ENCODE data around the gene C2orf49.

C2orf49 gene

DNA sequence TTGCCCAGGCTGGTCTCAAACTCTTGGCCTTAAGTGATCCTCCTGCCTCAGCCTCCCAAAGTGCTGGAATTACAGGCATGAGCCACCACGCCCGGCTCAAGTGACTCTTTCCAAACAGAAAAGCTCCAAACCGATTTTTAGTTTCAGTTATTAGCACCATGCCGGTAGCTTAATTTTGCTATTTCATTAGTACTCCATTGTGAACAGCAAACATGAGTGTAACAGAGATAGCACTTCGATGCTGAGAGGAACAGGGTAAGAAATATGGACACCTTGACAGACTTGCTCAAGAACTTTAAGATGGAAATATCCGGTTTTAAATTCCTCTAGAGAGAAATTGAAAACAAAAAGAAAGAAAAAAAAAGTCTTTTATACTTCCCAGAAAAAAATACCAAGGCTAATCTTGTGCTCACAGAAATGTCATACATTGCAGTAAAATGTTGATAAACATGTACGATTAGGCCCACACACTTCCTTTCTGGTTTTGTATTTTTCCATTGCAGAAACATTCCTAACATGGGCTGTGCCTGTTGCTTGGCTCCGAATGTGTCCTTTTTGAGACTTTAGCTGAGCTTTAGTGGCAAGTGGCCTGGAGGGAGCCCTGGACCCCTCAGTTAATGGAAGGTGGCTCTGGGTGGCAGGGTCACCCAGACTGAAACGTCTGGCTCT lies 43.2 kb downstream of the C2orf49 start:
- DNase-seq (ENCODE audit: extremely low read depth in 1 of 2, low read depth in 1 of 2), result no peak

DNA sequence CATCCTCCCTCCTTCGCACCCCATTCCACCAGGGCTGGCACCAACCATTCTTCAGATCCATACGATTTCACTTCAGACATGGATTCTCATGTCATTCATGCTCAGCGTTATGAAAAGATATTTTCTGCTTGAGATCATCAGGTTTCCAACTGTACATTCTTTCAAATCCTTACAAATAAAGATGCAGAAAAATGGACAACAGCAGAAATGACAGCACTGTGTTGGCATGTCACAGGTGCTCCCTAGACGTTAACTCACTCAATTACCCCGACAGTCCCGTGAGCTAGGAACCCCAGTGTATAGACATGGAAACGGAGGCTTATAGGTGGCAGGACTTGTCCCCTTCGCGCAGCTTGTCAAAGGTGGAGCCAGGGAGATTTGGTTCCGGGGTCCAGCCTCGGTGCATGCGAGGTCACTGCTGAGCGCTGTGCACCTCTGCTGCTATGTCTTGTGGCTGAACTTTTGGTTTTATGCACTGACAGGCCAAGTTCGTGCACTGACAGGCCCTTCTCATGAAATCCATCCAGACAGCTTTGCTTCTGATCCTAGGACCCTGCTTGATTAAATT lies 43.8 kb downstream of the C2orf49 start:
- DNase-seq (ENCODE audit: extremely low read depth in 1 of 2, low read depth in 1 of 2), result no peak

DNA sequence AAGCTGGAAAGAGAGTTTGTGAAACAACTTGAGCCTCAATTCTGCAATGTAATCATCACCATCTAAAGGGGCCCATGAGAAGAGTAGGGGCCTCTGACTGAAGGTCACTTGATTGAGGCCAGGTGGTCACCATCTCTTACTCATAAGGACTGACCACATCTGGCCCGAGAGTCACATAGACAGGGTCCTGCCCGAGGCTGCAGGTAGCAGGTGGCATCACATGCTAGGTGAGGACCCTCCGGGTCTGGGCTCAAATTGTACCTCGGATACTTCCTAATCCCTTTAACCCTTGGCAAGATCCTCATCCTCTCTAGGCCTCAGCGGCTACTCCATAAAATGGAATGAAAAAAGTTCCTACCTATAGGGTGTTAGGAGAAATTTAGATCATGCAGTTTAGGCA lies 44.8 kb downstream of the C2orf49 start:
- no peak for DNase-seq (ENCODE audit: extremely low read depth in 1 of 2, low read depth in 1 of 2)

DNA sequence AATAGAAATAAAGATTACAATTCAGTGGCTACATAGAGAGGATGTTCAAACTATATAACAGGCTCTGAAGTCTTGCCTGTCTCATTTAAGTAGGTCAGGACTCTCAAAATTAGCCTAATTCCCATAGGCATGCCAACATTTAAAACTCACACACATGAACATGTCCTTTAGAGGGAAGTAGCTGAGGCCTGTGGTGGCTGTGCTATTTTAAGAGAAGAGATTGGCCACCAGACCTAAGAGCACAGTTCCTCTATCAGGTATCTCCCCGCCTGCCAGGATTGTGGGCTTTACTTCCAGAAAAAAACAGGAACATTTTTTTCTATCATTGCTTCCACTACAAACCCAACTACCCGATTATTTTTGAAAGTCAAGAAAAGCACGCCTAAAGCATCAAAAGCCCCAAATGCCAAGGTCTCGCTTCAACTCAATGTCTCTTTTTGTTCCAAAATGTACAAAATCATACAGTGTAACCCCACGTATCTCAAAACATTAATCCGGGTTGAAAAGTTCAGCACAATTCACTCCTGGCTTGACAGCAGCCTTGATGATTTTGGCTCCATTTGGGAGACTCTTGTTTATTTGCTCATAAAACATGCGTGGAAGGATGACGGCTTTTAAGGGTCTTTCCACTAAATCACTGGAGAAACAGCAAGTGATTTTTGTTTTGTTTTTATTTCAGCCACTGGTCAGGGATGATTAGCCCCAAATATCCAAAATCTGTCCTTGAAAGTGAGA lies 46.3 kb downstream of the C2orf49 start:
- DNase-seq (ENCODE audit: extremely low read depth in 1 of 2, low read depth in 1 of 2), result no peak

DNA sequence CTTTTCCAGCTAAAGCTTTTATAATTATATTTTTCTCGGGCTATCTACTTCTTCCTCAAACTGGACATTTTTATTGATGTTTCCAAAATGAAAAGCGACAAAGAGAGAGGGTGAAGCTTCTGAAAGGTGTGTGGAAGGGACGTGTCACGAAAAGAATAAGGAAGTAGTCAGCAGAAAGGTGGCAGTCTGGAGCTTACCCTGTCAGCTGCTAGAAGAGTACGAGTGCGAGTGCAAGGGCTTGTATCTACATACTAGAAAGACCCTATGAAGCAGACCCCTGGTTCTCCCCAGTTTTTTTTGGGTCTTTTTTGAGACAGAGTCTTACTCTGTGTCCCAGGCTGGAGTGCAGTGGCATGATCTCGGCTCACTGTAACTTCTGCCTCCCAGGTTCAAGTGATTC lies 46.9 kb downstream of the C2orf49 start:
- no peak for DNase-seq (ENCODE audit: extremely low read depth in 1 of 2, low read depth in 1 of 2)

DNA sequence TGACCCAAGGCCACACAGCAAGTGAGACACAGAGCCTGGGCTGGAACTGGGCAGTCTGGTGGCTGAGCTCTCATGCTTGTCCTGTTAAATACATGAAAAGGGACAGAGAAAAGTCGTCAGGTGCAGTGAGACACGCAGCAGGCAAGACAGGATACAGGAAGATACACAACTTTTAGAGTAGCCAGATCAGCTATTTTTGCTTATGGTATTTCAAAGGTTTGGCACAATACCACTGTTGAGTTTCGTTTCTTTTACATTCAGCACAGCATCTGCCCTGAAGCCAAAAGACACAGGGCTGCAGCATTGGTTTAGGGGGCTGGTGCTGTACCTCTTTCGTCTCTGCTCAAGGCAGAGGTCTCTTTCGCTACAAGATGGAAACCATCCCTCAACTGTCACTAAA lies 47.5 kb downstream of the C2orf49 start:
- no peak for DNase-seq (ENCODE audit: extremely low read depth in 1 of 2, low read depth in 1 of 2)

DNA sequence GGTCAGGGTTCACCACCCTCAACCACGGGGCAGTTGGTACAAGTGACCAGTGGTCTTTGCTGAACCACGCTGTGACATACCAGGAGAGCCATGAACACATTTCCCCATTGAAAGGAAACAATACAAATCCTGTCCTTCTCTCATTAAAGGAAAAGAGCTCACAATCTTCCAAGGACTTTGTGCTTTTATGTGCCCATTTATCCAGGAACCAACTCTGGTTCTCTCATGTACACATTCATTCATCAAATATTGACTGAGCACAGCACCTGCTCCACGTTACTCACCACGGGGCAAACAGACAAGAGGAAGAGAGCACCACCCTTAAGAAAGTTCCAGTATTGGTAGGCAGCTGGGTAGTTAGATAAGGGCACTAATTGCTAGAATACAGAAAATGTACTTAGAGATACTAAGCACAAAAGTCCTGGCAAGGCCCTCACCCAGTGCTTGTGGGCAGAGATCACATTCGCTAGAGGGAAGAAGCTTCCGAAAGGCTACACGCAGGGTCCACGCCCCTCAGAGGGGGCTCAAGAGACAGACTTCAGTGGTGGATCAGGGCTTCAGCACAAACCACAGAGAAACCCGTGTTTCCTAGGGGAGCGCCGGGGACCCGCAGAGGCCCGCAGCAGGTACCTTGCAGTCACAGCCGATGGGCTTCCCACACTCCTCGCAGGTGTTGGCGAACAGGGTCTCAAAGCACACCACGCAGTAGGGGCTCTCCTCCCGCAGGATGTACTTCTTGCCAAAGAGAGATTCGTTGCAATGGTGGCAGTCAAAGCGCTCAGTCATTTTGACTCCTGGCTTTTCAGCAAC lies 48.6 kb downstream of the C2orf49 start:
- DNase-seq (ENCODE audit: extremely low read depth in 1 of 2, low read depth in 1 of 2), result no peak

DNA sequence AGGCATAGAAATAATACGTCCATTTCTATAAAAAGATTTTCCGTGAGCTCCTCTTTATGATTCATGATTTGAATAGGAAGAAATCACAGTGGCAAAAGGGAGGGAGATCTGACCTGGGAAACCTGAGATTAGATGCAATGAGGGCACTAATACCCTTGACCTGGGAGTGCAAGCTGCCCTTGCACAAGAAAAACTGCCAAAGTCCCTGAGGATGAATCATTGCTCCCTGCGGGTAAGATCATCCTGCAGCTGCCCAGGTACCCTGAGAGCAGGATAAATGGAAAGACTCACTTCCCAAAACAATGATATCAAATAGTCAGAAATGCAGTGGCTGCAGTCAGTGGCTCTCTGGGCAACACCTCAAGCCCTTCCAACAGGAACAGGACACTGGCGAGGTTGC lies 49.9 kb downstream of the C2orf49 start:
- DNase-seq (ENCODE audit: extremely low read depth in 1 of 2, low read depth in 1 of 2), result no peak

DNA sequence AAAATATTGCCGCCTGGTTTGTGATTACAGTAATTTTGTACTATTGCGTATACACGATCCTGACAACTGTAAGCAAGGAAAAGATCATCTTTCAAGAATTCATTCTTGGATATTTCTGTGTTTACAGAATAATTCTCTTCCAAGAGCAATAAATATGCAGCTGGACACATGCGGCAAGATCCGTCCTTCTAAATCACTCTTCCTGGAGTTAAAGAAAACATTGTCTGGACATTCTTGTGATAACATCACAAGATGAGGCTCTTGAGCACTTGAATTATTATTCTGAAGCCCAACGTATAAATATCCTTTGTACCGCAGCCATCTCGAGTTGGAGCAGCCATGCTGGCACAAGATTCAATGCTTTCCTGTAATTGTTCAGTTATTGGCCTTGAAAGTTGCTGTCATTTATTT lies 51.6 kb downstream of the C2orf49 start:
- no peak for DNase-seq (ENCODE audit: extremely low read depth in 1 of 2, low read depth in 1 of 2)

DNA sequence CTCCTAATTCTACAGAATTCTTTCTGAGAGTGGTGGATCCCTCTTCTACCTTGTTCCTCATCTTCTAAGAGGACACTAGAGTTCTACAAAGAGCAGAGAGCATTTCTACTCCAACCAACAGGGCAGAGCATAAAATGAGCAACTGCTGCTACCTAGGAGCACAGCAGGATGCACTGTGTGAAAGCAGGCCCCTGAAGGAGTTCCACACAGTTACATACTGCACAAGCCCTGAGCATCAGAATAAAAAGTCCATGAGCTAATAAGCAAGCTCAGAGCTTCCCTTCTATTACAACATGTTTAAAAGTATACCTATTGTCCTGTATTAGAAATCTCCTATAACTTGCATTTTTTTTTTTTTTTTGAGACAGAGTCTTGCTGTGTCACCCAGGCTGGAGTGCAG lies 53.1 kb downstream of the C2orf49 start:
- no peak for DNase-seq (ENCODE audit: extremely low read depth in 1 of 2, low read depth in 1 of 2)

DNA sequence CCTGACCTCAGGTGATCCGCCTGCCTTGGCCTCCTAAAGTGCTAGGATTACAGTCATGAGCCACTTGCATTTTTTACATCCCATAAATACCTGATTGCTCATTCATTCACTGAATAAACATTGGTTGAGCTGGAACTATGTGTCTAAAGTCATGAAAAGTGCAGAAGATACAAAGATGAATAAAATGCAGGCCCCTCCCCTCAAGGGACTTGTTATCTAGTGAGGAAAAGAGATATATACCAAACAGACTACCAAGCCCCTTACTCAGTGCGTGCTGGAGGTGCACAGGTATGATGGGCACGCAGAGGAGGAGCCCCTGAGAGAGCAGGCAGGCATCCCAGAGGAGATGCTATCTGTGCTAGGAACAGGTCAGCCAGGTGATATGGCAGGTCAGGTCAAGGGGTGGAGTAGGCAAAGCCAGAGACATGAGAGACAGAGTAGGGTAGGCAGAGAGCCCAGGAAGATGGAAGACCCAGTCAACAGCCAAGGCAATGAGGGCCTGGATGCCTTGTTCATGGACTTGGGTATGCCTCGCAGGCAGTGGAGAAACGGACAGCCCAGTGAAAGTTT lies 53.8 kb downstream of the C2orf49 start:
- DNase-seq (ENCODE audit: extremely low read depth in 1 of 2, low read depth in 1 of 2), result no peak

DNA sequence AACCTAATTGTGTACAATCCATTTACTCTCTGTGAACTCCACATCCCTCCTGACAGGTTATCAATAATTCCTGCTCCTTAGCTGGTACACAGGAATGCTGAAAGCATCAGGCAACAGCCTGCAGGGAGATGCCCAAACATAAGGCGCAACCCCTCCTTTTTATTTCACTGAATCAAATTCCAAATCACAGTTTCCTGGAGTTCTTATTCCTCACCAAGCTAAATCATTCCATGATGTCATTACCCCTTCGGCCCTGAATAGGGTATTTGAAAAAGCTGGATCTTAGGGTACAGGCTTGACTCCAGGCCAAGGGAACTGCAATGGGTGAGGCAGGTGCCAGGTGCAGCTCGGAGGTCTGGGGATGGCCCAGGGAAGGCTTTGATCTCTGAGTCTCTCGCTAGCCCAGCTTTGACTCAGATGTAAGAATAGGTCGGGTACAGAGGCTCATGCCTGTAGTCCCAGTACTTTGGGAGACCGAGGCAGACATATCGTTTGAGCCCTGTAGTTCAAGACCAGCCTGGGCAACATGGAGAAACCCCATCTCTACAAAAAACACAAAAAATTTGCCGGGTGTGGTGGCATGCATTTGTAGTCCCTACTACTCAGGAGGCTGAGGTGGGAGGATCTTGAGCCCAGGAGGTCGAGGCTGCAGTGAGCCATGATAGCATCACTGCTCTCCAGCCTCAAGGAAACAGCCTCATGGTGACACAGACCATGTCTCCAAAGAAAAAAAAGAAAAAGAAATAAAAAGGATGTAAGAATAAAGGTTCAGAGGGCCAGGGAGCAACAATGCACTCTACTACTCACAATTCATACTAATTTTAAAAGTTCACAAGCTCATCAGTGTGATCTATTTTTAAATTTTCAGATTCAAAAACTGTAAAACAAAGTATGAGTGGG lies 54.7 kb downstream of the C2orf49 start:
- no peak for DNase-seq (ENCODE audit: extremely low read depth in 1 of 2, low read depth in 1 of 2)

DNA sequence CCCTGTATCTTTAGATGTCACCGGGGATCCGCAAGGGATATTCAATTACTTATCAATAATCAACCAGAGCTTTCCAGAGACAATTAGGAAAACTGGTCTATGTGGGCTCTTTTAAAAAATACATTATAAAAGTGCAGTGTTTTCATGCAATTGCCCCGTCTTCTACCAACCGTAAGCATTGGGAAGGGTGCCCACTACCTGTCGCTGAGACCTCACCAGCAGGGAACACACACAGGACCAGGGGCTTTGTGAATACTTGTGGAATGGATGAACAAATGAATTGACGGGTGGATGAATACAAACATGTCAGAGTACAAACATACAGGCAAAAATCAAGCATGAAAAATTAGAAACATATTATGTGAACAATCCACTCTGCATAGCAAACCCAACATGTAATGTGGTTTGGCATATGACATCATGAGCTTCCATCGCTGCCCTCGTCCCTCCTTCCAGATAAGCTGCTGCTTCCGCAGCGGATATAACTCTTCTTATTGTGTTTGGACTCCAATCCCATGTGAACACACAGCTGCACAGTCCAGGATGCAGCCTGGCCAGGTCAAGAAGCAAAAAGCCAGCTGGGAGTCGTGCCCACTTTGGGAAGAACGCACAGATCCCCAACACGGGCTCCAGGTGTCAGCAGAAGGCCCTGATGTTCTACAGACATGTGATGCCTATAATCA lies 56.2 kb downstream of the C2orf49 start:
- DNase-seq (ENCODE audit: extremely low read depth in 1 of 2, low read depth in 1 of 2), result no peak

DNA sequence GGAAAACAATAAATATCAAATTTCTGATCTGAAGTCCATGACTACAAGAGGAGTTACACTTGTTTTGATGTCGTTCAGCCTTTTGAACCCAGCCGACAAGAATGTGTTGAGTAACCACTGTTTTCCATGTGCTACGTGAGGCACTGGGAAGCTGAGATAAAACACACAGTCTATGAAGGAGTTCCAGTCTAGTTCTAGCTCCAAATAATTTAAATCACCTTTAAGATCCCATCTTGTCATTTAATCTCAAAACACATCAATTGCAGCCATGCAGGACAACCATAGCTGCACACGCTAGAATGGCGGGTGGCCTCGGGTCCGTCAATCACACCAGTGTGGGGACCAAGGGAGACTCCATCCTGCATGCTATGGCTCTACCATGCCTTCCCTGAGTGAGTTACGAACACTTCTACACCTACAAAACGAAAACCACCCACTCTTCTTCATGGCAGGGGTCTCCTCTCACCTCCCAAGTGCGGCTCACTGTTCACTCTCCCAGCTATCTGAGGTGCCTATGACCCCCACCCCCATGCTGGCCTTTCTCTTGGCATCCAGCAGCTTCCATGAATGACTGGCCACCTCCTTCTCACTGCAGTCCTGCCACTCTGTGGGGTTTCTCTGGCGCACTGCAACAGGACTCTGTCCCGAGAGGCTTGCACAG lies 57.7 kb downstream of the C2orf49 start:
- no peak for DNase-seq (ENCODE audit: extremely low read depth in 1 of 2, low read depth in 1 of 2)

DNA sequence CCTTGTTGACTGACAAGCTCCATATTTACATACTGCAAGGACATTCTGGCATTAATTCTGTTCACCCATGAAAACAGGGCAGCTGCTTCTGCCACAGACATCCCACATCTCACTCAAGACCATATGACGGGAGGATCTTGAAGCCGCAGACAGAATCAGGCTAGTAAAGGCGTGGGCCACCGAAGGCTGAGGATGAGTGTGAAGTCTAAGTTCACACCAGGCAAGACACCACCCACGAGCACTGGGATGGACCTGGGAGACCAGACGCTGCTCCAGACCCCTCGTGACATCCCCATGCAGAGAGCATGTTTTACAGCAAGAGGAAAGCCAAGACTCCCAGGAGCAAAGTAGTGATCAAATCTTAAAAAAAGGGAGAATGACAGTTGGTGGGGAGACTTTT lies 58.4 kb downstream of the C2orf49 start:
- DNase-seq (ENCODE audit: extremely low read depth in 1 of 2, low read depth in 1 of 2), result no peak

DNA sequence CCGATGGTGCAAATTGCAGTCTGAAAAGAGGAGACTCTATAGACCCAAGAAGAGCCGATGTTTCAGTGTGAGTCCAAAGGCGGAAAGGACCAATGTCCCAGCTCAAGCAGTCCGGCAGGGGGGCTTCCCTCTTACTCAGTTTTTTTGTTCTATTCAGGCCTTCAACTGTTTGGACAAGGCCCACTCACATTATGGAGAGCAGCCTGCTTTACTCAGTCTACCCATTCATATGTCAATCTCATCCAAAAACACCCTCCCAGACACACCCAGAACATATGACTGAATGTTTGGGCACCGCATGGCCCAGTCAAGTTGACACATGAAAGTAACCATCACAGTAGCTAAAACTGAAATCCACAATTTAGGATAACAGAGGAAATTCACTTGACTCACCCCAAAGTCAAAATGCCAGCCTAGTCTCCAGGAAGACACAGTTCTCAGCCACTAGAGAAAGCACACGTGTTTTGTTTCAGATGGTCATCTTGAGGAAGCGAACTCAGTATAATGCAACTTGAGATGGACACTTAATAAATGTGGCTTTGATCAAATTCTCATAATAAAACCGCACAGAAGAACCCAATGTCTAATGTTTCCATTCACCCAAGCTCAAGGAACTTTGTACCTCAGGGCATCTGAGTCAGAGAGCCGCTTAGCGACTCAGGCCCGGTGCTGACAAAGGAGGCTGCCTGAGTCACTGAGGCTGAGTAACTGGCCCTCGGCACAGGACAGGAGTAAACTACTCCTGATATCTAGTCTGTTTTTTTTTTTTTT lies 59.1 kb downstream of the C2orf49 start:
- peak in 1 of 2 donors; percentile 60 for DNase-seq (ENCODE audit: extremely low read depth in 1 of 2, low read depth in 1 of 2)

DNA sequence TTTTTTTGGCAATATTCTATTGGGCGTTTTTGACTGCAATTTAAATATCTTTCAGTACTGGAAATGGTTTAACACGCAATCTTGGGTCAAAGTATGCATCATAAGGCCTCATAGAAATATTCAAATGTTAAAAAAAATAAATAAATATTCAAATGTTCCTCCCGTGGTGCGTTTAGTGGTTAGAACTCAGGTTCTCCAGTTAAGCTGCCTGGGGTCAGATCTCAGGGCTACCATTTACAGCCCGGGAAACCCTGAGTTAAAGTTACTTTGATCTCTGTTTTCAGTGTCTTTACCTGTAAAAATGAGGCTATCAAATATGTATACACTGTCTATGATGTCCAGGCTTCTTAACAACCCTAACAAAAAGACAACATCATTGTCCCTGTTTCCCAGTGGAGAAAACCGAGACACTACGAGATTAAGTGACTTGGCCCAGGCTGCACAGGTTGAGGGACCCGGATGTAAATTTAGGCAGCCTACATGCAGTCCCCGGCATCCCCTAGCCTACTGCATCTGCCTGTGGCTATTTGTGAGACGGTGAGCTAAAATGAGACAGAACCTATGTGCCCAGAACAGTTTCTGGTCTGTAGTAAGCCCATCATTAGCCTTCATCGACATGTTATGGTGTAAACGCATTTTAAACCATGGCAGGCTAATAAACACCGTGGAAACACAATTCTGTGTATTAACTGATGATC lies 59.8 kb downstream of the C2orf49 start:
- DNase-seq (ENCODE audit: extremely low read depth in 1 of 2, low read depth in 1 of 2), result no peak

DNA sequence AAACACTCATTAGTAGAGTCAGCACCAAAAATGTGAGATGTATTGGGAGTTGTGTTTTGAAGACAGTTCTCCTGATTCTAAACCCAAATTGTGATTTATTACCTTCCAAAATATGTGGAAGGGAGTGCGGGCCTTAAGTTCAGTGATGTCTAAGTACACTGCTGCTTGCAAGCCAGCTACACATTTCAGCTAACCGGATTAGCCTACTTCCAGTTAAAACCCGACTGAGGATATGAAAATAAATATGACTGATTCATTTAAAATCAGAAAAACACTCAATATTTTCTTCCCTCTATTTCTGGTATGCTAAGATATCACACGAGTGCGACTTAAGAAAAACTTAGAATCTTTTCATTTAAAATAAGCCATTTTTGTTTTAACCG lies 60.6 kb downstream of the C2orf49 start:
- no peak for DNase-seq (ENCODE audit: extremely low read depth in 1 of 2, low read depth in 1 of 2)
